ENCODE measurements around the gene COL4A1. TPM values are rescaled to one million over a fixed set of nuclear protein-coding genes. Genes with fewer than 3 reads are reported as not detected.
A peak's percentile ranks its signal among the peaks of the same experiment; 100 is the strongest.

The COL4A1 gene
- total and polyA plus RNA-seq, 12 donors = 83.3 to 342 (median 147) TPM

DNA sequence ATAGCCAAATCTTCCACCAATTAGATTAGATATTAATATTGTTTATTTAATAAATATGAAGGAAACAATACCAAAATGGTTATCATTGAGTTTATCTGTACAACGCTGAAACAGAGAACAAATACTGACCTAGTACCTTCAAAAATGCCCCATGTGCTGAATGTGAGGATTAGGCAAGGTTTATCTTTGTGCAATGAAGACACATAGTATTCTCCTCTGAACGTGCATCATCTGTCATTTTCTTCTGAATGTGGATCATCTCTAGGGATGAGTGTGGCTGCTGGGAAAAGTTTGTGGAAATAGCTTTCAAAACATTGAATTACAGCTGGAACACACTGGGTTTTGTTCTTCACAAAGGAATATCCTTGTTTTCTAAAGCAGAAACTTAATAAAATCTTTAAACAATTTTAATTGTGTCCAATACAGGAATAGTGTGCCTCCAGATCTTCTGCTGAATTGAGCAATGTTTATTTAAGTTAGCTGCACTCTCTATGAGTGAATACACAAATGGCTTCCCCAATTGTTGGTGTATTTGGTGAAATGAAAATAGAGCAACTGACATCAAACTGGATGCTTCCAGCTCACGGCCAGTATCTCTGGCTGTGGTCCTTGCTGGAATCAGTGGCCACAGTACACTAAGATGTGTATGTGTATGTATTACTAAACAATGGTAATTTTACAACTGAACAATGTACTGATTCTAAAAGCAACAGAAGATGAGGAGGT lies 6.7 kb downstream of the COL4A1 start:
- TF ChIP-seq, protein P1, sequence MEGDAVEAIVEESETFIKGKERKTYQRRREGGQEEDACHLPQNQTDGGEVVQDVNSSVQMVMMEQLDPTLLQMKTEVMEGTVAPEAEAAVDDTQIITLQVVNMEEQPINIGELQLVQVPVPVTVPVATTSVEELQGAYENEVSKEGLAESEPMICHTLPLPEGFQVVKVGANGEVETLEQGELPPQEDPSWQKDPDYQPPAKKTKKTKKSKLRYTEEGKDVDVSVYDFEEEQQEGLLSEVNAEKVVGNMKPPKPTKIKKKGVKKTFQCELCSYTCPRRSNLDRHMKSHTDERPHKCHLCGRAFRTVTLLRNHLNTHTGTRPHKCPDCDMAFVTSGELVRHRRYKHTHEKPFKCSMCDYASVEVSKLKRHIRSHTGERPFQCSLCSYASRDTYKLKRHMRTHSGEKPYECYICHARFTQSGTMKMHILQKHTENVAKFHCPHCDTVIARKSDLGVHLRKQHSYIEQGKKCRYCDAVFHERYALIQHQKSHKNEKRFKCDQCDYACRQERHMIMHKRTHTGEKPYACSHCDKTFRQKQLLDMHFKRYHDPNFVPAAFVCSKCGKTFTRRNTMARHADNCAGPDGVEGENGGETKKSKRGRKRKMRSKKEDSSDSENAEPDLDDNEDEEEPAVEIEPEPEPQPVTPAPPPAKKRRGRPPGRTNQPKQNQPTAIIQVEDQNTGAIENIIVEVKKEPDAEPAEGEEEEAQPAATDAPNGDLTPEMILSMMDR (IDR thresholded peaks at IDR 0.05) = no peak
- peaks cover 0 to 41% (median 0%) of the 10 kb centered on the region in 9 donors for H3K36me3 ChIP-seq
- DNase-seq (no peak), ATAC-seq (no peak)
- H3K9me3 ChIP-seq = no peaks in the 10 kb centered on the region
- H3K4me3 ChIP-seq = no peak overlapping the region
- intact Hi-C loops (cut with DNase I) = loop anchor here in 8 of 10 donors (2.0 to 10.0 kb wide), 7 partner anchors 33 to 75 kb away; no protein-coding TSS in a partner anchor
- H3K27ac ChIP-seq = peak overlapping the region in 6 of 10 donors; percentile 17 to 97 (median 63)
- WGBS, 2 donors = 45 to 53% methylated on average over 3 of the region's 3 CpGs
- H3K4me1 ChIP-seq = peaks cover 41 to 100% (median 93%) of the 10 kb centered on the region in 9 donors
- peaks cover 0 to 54% (median 0%) of the 10 kb centered on the region in 7 donors for H3K27me3 ChIP-seq

DNA sequence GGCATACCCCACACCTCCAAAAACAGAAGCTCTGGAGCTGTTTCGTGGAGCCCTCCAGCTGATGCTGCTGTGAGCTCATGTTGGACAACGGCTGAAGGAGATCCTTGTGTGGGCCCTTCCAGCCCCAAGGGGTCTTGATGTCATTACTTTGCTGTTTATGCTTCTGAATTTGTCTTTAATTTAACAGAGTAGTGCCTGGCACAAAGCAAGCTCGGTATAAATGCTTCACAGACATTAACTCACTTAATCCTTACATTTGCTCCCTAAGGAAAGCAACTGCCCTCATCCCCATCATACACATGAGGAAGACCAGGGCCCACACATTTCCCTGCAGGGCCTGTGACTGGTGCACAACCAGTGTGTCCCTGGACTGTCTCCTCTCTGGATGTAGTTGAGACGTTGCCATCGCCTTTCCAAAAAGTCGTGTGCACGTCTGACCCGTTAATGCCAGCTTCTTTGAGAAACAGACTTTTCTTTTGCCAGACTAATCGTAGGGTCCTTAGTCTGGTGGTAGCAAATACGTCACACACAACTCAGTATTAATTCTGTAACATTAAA lies 7.6 kb downstream of the COL4A1 start:
- 54 to 55% methylated on average over 10 of the region's 10 CpGs for WGBS, 2 donors
- DNase-seq (no peak), ATAC-seq (peak in 5 of 8 donors; percentile 1 to 32 (median 6))
- peak overlapping the region in 8 of 10 donors; percentile 6 to 39 (median 35) for H3K4me3 ChIP-seq
- H3K36me3 ChIP-seq = peaks cover 0 to 34% (median 0%) of the 10 kb centered on the region in 9 donors
- H3K9me3 ChIP-seq = no peaks in the 10 kb centered on the region
- H3K27me3 ChIP-seq = peaks cover 0 to 45% (median 0%) of the 10 kb centered on the region in 7 donors
- H3K4me1 ChIP-seq = peaks cover 42 to 100% (median 93%) of the 10 kb centered on the region in 9 donors
- TF ChIP-seq, protein P1 (IDR thresholded peaks at IDR 0.05) = no peak
- intact Hi-C loops (cut with DNase I) = no loop called here
- H3K27ac ChIP-seq = peak overlapping the region; percentile 33 to 87 (median 75)

DNA sequence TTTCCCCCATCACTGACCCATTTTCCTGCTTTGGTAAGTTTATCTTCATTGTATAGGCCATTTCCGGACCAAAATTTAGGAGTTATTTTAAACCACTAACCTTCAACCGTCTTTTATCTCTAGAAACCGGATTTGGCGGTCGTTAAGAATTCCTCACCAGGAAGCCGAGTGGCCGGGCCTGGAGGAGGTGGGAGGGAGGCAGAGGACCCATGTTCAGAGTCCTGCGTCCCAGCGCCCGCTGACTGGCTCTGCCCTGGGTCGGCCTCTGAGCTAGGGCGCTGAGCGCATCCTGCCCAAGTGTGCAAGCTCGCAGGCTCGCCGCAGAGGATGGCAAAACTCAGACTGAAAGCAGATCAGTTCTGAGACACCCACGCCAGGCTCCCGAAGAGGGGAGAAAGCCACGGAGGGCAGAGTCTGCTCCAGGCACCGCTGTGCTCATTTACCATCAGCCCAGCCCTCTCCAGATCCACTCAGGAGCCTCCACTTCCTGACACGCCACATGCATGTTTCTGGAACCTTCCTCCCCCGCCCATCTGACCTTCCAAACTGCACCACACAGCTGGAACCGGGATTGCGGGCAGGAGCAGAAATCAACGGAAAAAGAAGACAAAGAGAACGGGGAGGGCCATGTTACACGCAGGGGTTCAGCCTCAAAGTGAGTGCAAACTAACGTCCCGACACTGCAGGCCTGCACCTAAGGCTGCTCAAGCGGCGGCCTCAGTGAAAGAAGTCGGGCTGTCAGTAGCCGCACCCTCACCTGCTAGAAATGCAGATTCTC lies 8.3 kb downstream of the COL4A1 start:
- Histone ChIP-seq H3K36me3 (peaks cover 0 to 32% (median 0%) of the 10 kb centered on the region in 9 donors), H3K27me3 (peaks cover 0 to 41% (median 0%) of the 10 kb centered on the region in 7 donors), H3K4me1 (peaks cover 42 to 100% (median 93%) of the 10 kb centered on the region in 9 donors), H3K9me3 (no peaks in the 10 kb centered on the region), H3K4me3 (peak overlapping the region in 8 of 10 donors; percentile 6 to 39 (median 35)), H3K27ac (peak overlapping the region; percentile 33 to 87 (median 75))
- peak; percentile 44 to 72 (median 66) for ATAC-seq
- TF ChIP-seq, protein P1 (IDR thresholded peaks at IDR 0.05) = no peak
- intact Hi-C loops (cut with DNase I) = no loop called here
- DNase-seq = peak in 1 of 2 donors; percentile 48
- WGBS, 2 donors = 29 to 37% methylated on average over 33 of the region's 33 CpGs
